Endodermal cell (in vitro differentiated cells): ENCODE data around the gene KLHL22. TPM values are rescaled to one million over a fixed set of nuclear protein-coding genes. Genes with fewer than 3 reads are reported as not detected.

ENCODE experiments used
- DNase-seq: peaks from one replicate; pipeline ENCODE4 v3.0.0-alpha.2; 2017
- H3K27ac ChIP-seq: 2 replicates; pipeline ENCODE4 v1.5.1; 2013; ENCODE audit warnings: mild to moderate bottlenecking, low read depth, low read length, moderate library complexity
- H3K27me3 ChIP-seq: 2 replicates; pipeline ENCODE4 v1.6.1; 2013; ENCODE audit warnings: mild to moderate bottlenecking, low read length, moderate library complexity; ENCODE audit not compliant: insufficient read depth, control insufficient read depth, poor library complexity, severe bottlenecking
- H3K36me3 ChIP-seq: 2 replicates; pipeline ENCODE4 v1.7.0; 2013; ENCODE audit warnings: mild to moderate bottlenecking, low read length, moderate library complexity; ENCODE audit not compliant: control insufficient read depth, insufficient read depth
- H3K4me1 ChIP-seq: one replicate; pipeline ENCODE4 v1.7.0; 2013; ENCODE audit warnings: low read length; ENCODE audit not compliant: control insufficient read depth, insufficient read depth
- H3K4me3 ChIP-seq: 2 replicates; pipeline ENCODE4 v1.5.1; 2013; ENCODE audit warnings: mild to moderate bottlenecking, low read length, moderate library complexity
- H3K9ac ChIP-seq: 2 replicates; pipeline ENCODE4 v1.6.1; 2013; ENCODE audit warnings: mild to moderate bottlenecking, low read length, moderate library complexity; ENCODE audit not compliant: poor library complexity, severe bottlenecking; ENCODE audit errors: extremely low read depth
- H3K9me3 ChIP-seq: 2 replicates; pipeline ENCODE4 v1.6.1; 2013; ENCODE audit warnings: mild to moderate bottlenecking, low read length, moderate library complexity; ENCODE audit not compliant: control insufficient read depth
- H3K27ac Mint-ChIP-seq: 2 replicates; pipeline ENCODE4 v1.8.0; 2020; ENCODE audit warnings: mixed read lengths
- H3K27me3 Mint-ChIP-seq: 2 replicates; pipeline ENCODE4 v1.8.0; 2021; ENCODE audit warnings: mild to moderate bottlenecking, mixed read lengths; ENCODE audit not compliant: insufficient read depth
- H3K36me3 Mint-ChIP-seq: 2 replicates; pipeline ENCODE4 v1.8.0; 2020; ENCODE audit warnings: low read depth, mixed read lengths
- H3K4me1 Mint-ChIP-seq: 2 replicates; pipeline ENCODE4 v1.8.0; 2020; ENCODE audit warnings: mixed read lengths
- H3K4me3 Mint-ChIP-seq: 2 replicates; pipeline ENCODE4 v1.8.0; 2020; ENCODE audit warnings: mild to moderate bottlenecking, moderate library complexity, mixed read lengths
- H3K9me3 Mint-ChIP-seq: 2 replicates; pipeline ENCODE4 v1.8.0; 2020; ENCODE audit warnings: mild to moderate bottlenecking, mixed read lengths
- WGBS, 2 experiments: methylation state at CpG; one replicate each; pipeline versions ENCODE4 v1.1.5 to v1.1.7; 2013; ENCODE audit warnings: missing lambda C conversion rate in 2 of 2, mixed read lengths in 1 of 2; ENCODE audit not compliant: insufficient coverage in 1 of 2, insufficient read length in 1 of 2; 5-methylcytosine and 5-hydroxymethylcytosine counted together
- total RNA-seq, 2 donors: library from RNA; stranded (reverse); fragmentation: NEBNext Ultra II Directional in 1 of 2; extraction: Animal tissue kit (Norgen Biotek cat#: 25700) in 1 of 2; gene quantifications; 2 replicates in 1 of 2; 3 replicates in 1 of 2; pipeline ENCODE4 v1.2.1, GENCODE V29; 2021
- TF ChIP-seq, protein P1 (sequence below): fragments of 200-600 bp; sonication (generic); conservative IDR thresholded peaks from 2 replicates; pipeline ENCODE4 v1.5.0; 2021; ENCODE audit warnings: antibody characterized with exemption, mild to moderate bottlenecking

Gene KLHL22
- total RNA-seq, 2 donors from 2014 or later, result 26.5 to 32.8 TPM

DNA sequence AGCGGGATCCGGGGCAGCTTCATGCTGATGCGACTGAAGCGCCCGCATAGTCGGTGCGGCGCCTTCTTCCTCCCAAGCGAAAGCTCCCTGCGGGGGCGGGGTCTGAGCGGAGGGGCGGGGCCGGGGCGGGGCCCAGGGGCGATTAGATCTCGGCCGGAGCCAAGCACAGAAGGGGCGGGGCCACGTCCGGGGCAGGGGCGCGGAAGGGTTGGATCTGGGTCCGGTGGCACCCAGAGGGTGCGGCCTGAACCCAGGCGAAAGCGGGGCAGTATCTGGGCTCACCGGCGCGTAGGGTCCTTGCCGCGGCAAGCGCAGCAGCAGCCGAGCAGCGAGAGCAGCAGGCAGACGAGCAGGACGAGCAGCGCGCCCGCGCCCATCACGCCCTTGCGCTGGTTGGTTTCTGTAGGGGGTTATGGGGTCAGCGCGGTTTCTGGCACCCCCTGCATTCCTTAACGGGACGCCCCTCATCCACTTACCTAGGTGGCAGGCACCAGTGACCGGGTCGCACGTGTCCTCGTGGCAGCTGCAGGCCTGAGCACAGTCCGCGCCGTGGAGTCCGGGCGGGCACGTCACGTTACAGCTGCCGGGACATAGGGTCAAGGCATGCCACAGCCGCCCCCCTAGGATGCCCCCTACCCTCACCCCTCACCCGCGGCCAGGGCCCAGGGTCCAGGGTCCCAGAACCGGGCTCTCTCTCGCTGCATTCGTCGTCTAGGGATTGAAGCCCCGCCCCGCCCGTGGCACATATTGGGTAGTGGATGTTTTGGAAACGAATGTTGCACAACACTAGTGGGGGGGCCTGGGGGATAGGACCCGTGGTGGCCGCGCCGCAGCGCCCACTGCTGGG is 66.1 kb downstream of the KLHL22 start:
- H3K9ac ChIP-seq, result no peak overlapping the region
- WGBS, 2 experiments, result 64 to 75% methylated on average over 43 to 75 of the region's 75 CpGs
- no peak overlapping the region for H3K27ac ChIP-seq
- peak; percentile 96 for DNase-seq
- Mint-ChIP-seq H3K4me1 (peaks cover 4% of the 10 kb centered on the region), H3K27ac (no peak overlapping the region), H3K9me3 (no peaks in the 10 kb centered on the region), H3K27me3 (peaks cover 48% of the 10 kb centered on the region), H3K4me3 (no peak overlapping the region), H3K36me3 (peaks cover 23% of the 10 kb centered on the region)
- H3K4me1 ChIP-seq, result no peaks in the 10 kb centered on the region
- H3K27me3 ChIP-seq, result peaks cover 46% of the 10 kb centered on the region
- H3K36me3 ChIP-seq, result peaks cover 33% of the 10 kb centered on the region
- no peaks in the 10 kb centered on the region for H3K9me3 ChIP-seq
- no peak overlapping the region for H3K4me3 ChIP-seq
- TF ChIP-seq, protein P1, sequence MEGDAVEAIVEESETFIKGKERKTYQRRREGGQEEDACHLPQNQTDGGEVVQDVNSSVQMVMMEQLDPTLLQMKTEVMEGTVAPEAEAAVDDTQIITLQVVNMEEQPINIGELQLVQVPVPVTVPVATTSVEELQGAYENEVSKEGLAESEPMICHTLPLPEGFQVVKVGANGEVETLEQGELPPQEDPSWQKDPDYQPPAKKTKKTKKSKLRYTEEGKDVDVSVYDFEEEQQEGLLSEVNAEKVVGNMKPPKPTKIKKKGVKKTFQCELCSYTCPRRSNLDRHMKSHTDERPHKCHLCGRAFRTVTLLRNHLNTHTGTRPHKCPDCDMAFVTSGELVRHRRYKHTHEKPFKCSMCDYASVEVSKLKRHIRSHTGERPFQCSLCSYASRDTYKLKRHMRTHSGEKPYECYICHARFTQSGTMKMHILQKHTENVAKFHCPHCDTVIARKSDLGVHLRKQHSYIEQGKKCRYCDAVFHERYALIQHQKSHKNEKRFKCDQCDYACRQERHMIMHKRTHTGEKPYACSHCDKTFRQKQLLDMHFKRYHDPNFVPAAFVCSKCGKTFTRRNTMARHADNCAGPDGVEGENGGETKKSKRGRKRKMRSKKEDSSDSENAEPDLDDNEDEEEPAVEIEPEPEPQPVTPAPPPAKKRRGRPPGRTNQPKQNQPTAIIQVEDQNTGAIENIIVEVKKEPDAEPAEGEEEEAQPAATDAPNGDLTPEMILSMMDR, result no peak

DNA sequence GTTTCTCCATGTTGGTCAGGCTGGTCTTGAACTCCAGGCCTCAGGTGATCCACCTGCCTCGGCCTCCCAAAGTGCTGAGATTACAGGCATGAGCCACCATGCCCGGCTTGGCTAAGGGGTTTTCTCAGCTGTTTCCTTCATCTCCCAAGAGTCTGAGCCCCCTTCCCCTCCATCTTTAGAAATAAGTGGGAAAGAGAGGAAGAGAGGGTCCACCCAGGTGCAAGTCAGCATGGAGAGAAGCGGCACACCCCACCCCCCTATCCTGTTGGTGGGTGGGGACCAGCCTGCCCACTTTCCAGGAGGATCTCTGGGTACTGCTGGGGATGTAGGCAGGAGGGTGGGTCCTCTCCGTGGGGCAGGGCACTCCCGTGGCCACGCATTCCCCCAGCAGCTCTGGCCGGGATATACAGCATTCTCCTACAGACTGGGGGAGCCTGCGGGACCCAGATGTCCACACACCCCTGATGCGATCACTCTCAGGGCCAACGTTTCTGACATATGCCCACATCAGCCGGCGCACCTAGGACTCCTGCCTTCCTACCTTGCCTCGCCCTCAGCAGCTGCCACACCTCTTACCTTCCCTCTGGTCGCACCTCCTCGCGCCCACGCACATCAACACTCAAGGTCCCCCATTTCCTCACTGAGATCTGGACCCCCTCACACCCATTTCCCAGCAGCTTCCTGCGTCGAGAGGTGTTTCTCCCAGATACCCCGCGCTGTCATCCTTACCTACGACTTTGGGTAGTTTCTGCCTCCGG is 66.9 kb downstream of the KLHL22 start:
- no peak overlapping the region for H3K4me3 ChIP-seq

DNA sequence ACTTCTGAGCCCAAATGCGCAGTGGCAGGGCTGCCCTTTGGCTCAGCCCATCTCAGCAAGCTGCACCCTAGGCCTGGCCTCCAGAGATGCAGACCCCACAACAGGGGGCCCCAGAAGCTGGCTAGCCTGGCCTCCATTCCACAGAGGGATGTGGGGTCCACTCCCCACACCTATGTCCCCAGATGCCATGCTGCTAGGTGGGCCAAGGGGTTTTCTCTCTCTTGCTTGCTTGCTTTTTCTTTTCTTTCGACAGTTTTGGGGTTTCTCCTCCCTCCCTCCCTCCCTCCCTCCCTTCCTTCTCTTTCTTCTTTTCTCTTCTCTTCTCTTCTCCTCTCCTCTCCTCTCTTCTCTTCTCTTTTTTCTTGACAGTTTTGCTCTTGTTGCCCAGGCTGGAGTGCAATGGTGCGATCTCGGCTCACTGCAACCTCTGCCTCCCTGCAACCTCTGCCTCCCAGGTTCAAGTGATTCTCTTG is 67.6 kb downstream of the KLHL22 start:
- H3K9me3 Mint-ChIP-seq, result no peaks in the 10 kb centered on the region
- H3K27me3 Mint-ChIP-seq, result peaks cover 36% of the 10 kb centered on the region
- DNase-seq, result no peak
- Histone ChIP-seq H3K27ac (no peak overlapping the region), H3K4me1 (no peaks in the 10 kb centered on the region), H3K9ac (no peak overlapping the region), H3K27me3 (peaks cover 36% of the 10 kb centered on the region), H3K36me3 (peaks cover 33% of the 10 kb centered on the region), H3K9me3 (no peaks in the 10 kb centered on the region), H3K4me3 (no peak overlapping the region)
- peaks cover 23% of the 10 kb centered on the region for H3K36me3 Mint-ChIP-seq
- peaks cover 9% of the 10 kb centered on the region for H3K4me1 Mint-ChIP-seq
- TF ChIP-seq, protein P1, result no peak
- no peak overlapping the region for H3K27ac Mint-ChIP-seq
- 96 to 100% methylated on average over 3 to 4 of the region's 4 CpGs for WGBS, 2 experiments
- no peak overlapping the region for H3K4me3 Mint-ChIP-seq

More for the DNA sequence above, 66.9 kb downstream of the KLHL22 start:
- H3K4me3 Mint-ChIP-seq, result no peak overlapping the region
- H3K36me3 Mint-ChIP-seq, result peaks cover 23% of the 10 kb centered on the region
- H3K4me1 Mint-ChIP-seq, result peaks cover 7% of the 10 kb centered on the region
- H3K27me3 ChIP-seq, result peaks cover 43% of the 10 kb centered on the region
- H3K27ac ChIP-seq, result no peak overlapping the region
- DNase-seq, result no peak
- H3K9ac ChIP-seq, result no peak overlapping the region
- WGBS, 2 experiments, result 84 to 89% methylated on average over 17 to 22 of the region's 23 CpGs
- no peaks in the 10 kb centered on the region for H3K9me3 ChIP-seq
- H3K27ac Mint-ChIP-seq, result no peak overlapping the region
- TF ChIP-seq, protein P1, result no peak
- no peaks in the 10 kb centered on the region for H3K9me3 Mint-ChIP-seq
- peaks cover 40% of the 10 kb centered on the region for H3K27me3 Mint-ChIP-seq
- H3K4me1 ChIP-seq, result no peaks in the 10 kb centered on the region
- peaks cover 33% of the 10 kb centered on the region for H3K36me3 ChIP-seq
